Measurements from ENCODE around the gene AK2. TPM values are rescaled to one million over a fixed set of nuclear protein-coding genes. Genes with fewer than 3 reads are reported as not detected.

The AK2 gene
- total and polyA plus RNA-seq, 4 donors = 34.2 to 181 (median 115) TPM

- TF ChIP-seq CTCF (IDR thresholded peaks at IDR 0.05; ENCODE audit: low read depth, low read length, missing input control) (no peak), SP1 (IDR thresholded peaks at IDR 0.05) (no peak), FOXA1 (IDR thresholded peaks at IDR 0.05) (no peak), JUND (IDR thresholded peaks at IDR 0.05) (no peak), NR2F2 (IDR thresholded peaks at IDR 0.05) (no peak), RXRA (IDR thresholded peaks at IDR 0.05) (no peak), ATF3 (IDR thresholded peaks at IDR 0.05) (no peak), TAF1 (conservative IDR thresholded peaks at IDR 0.05) (no peak), EGR1 (IDR thresholded peaks at IDR 0.05; ENCODE audit: low read depth in 2 of 2) (no peak), GABPA (IDR thresholded peaks at IDR 0.05 in 1 of 2, conservative IDR thresholded peaks at IDR 0.05 in 1 of 2) (no peak), HNF4G (IDR thresholded peaks at IDR 0.05) (no peak), REST (IDR thresholded peaks at IDR 0.05) (no peak), HNF4A (conservative IDR thresholded peaks at IDR 0.05) (no peak), FOXA2 (IDR thresholded peaks at IDR 0.05) (no peak), YY1 (IDR thresholded peaks at IDR 0.05) (no peak), MAX (IDR thresholded peaks at IDR 0.05) (no peak), RAD21 (IDR thresholded peaks at IDR 0.05) (no peak), ZBTB33 (IDR thresholded peaks at IDR 0.05) (no peak)
- 93% methylated on average over 6 of the region's 6 CpGs for WGBS
- H3K27ac ChIP-seq (ENCODE audit: low read depth in 1 of 2, low read length in 2 of 2) = no peak overlapping the region
- no peak overlapping the region for H3K4me3 ChIP-seq (ENCODE audit: low read depth in 1 of 3, low read length in 3 of 3)
- no peaks in the 10 kb centered on the region for H3K9me3 ChIP-seq (ENCODE audit: control insufficient read depth in 4 of 4, low read length in 3 of 4)
- no peak overlapping the region for H3K9ac ChIP-seq (ENCODE audit: low read depth in 1 of 2, low read length in 2 of 2)
- no peak for DNase-seq (ENCODE audit: low spot score)
- H3K4me1 ChIP-seq (ENCODE audit: control insufficient read depth in 4 of 4, insufficient read depth in 4 of 4, low read length in 3 of 4) = peaks cover 3 to 17% (median 10%) of the 10 kb centered on the region in 4 donors
- H3K27me3 ChIP-seq (ENCODE audit: control insufficient read depth in 4 of 4, insufficient read depth in 4 of 4, low read length in 3 of 4) = no peaks in the 10 kb centered on the region
- no peaks in the 10 kb centered on the region for H3K36me3 ChIP-seq (ENCODE audit: control insufficient read depth in 4 of 4, insufficient read depth in 3 of 4, low read depth in 1 of 4, low read length in 3 of 4)
Observed at GRCh38 chr1:33082575-33083108, 46.0 kb upstream of the AK2 start.
